OCI-LY3 (cell line): Measurements from ENCODE around the gene MDFI.

Source experiments
- H2AFZ ChIP-seq: fragments of 200-600, 300-600 bp; shearing (Covaris generic); 2 replicates; pipeline ENCODE4 v1.6.0; 2014; ENCODE audit warnings: antibody characterized with exemption, low read depth, low read length
- H3K27ac ChIP-seq: fragments of 200-600, 300-600 bp; sonication (generic); 2 replicates; pipeline ENCODE4 v1.5.1; 2014; ENCODE audit warnings: mild to moderate bottlenecking, low read length, moderate library complexity, mixed read lengths
- H3K27me3 ChIP-seq: fragments of 200-600, 300-600 bp; sonication (generic); 2 replicates; pipeline ENCODE4 v1.6.1; 2014; ENCODE audit warnings: low read depth, low read length, mixed read lengths
- H3K36me3 ChIP-seq: fragments of 200-600, 300-600 bp; sonication (generic); replicated peaks from 2 replicates; pipeline ENCODE3; 2014; ENCODE audit warnings: low read depth, low read length, mixed read lengths
- H3K4me1 ChIP-seq: fragments of 300-600, 200-600 bp; sonication (generic); 2 replicates; pipeline ENCODE4 v1.6.1; 2014; ENCODE audit warnings: low read length, mixed read lengths
- H3K4me2 ChIP-seq: fragments of 200-600, 300-600 bp; sonication (generic); 2 replicates; pipeline ENCODE4 v1.6.1; 2014; ENCODE audit warnings: low read length, mixed read lengths
- H3K4me3 ChIP-seq: fragments of 300-600, 200-600 bp; sonication (generic); 2 replicates; pipeline ENCODE4 v1.5.1; 2014; ENCODE audit warnings: antibody characterized with exemption, mild to moderate bottlenecking, low read length, moderate library complexity
- H3K79me2 ChIP-seq: fragments of 300-600, 200-600 bp; shearing (Covaris generic); 2 replicates; pipeline ENCODE4 v1.6.1; 2014; ENCODE audit warnings: mild to moderate bottlenecking, low read length, mixed read lengths
- H3K9ac ChIP-seq: fragments of 300-600, 200-600 bp; shearing (Covaris generic); 2 replicates; pipeline ENCODE4 v1.6.0; 2014; ENCODE audit warnings: mild to moderate bottlenecking, low read length, moderate library complexity
- H3K9me3 ChIP-seq: fragments of 200-600, 300-600 bp; shearing (Covaris generic); 2 replicates; pipeline ENCODE4 v1.6.1; 2014; ENCODE audit warnings: low read length, mixed read lengths; ENCODE audit not compliant: insufficient read depth
- H4K20me1 ChIP-seq: fragments of 200-600, 300-600 bp; sonication (generic); 2 replicates; pipeline ENCODE4 v1.6.1; 2016; ENCODE audit warnings: low read length, mixed read lengths; ENCODE audit not compliant: insufficient read depth
- EZH2phosphoT487 ChIP-seq: fragments of 200-600 bp; shearing (Covaris generic); IDR thresholded peaks from 2 replicates; pipeline ENCODE4 v1.6.1; 2018; ENCODE audit warnings: antibody characterized with exemption, mixed run types, low read depth
- TF ChIP-seq, protein P1 (sequence below): fragments of 200-600, 300-600 bp; sonication (generic); IDR thresholded peaks from 2 replicates; pipeline ENCODE4 v1.5.1; 2014; ENCODE audit warnings: antibody characterized with exemption, low read length, low read depth

Gene MDFI

GRCh38 chr6:41694815-41695526 is 56.7 kb downstream of the MDFI start:
- Histone ChIP-seq H3K4me3 (no peak overlapping the region), H2AFZ (no peak overlapping the region), H3K27ac (no peak overlapping the region), H3K36me3 (peaks cover 49% of the 10 kb centered on the region), H3K4me1 (peaks cover 4% of the 10 kb centered on the region; the same call in 1 of the 2 replicates), H3K79me2 (peaks cover 73% of the 10 kb centered on the region), H3K9ac (no peak overlapping the region), H4K20me1 (peaks cover 81% of the 10 kb centered on the region), H3K9me3 (no peaks in the 10 kb centered on the region), H3K27me3 (no peaks in the 10 kb centered on the region), H3K4me2 (no peak overlapping the region)
- TF ChIP-seq, protein P1, sequence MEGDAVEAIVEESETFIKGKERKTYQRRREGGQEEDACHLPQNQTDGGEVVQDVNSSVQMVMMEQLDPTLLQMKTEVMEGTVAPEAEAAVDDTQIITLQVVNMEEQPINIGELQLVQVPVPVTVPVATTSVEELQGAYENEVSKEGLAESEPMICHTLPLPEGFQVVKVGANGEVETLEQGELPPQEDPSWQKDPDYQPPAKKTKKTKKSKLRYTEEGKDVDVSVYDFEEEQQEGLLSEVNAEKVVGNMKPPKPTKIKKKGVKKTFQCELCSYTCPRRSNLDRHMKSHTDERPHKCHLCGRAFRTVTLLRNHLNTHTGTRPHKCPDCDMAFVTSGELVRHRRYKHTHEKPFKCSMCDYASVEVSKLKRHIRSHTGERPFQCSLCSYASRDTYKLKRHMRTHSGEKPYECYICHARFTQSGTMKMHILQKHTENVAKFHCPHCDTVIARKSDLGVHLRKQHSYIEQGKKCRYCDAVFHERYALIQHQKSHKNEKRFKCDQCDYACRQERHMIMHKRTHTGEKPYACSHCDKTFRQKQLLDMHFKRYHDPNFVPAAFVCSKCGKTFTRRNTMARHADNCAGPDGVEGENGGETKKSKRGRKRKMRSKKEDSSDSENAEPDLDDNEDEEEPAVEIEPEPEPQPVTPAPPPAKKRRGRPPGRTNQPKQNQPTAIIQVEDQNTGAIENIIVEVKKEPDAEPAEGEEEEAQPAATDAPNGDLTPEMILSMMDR, result no peak
- no peak for TF ChIP-seq EZH2phosphoT487

DNA sequence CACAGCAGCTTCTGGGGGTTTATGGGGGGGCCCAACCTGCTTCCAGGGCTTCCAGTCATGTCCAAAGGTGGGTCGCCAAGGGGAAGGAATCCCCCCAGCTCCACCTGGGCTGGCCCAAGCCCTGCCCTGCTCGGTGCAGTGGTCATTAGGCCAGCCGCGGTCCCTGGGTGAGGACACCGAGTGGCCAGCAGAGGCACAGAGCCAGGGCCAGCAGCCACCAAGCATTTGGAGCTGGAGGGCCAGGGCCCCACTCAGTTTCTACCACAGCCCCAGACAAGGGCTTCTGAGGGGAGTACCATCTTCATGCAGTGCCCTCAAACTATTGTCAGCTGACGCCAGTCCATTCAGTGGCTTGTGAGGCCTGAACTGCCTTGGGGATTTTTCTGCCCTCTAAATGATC is 57.6 kb downstream of the MDFI start:
- peaks cover 78% of the 10 kb centered on the region for H3K79me2 ChIP-seq
- H3K4me3 ChIP-seq, result no peak overlapping the region
- peaks cover 4% of the 10 kb centered on the region; the same call in 1 of the 2 replicates for H3K4me1 ChIP-seq
- peaks cover 87% of the 10 kb centered on the region for H4K20me1 ChIP-seq
- no peaks in the 10 kb centered on the region for H3K9me3 ChIP-seq
- TF ChIP-seq, protein P1, result no peak
- TF ChIP-seq EZH2phosphoT487, result no peak
- H3K27ac ChIP-seq, result no peak overlapping the region
- H3K36me3 ChIP-seq, result peaks cover 43% of the 10 kb centered on the region
- no peak overlapping the region for H2AFZ ChIP-seq
- no peak overlapping the region for H3K4me2 ChIP-seq
- no peaks in the 10 kb centered on the region for H3K27me3 ChIP-seq
- H3K9ac ChIP-seq, result no peak overlapping the region

GRCh38 chr6:41696788-41697187 is 58.5 kb downstream of the MDFI start:
- Histone ChIP-seq H4K20me1 (peaks cover 85% of the 10 kb centered on the region), H2AFZ (no peak overlapping the region), H3K27ac (no peak overlapping the region), H3K4me3 (no peak overlapping the region), H3K9ac (no peak overlapping the region), H3K4me1 (peaks cover 4% of the 10 kb centered on the region; the same call in 1 of the 2 replicates), H3K4me2 (no peak overlapping the region), H3K79me2 (peaks cover 84% of the 10 kb centered on the region), H3K36me3 (peaks cover 38% of the 10 kb centered on the region), H3K9me3 (no peaks in the 10 kb centered on the region), H3K27me3 (no peaks in the 10 kb centered on the region)
- no peak for TF ChIP-seq EZH2phosphoT487
- TF ChIP-seq, protein P1, result no peak

GRCh38 chr6:41697861-41698781 is 59.9 kb downstream of the MDFI start:
- H3K9me3 ChIP-seq, result no peaks in the 10 kb centered on the region
- H3K27ac ChIP-seq, result no peak overlapping the region
- no peaks in the 10 kb centered on the region for H3K27me3 ChIP-seq
- peaks cover 48% of the 10 kb centered on the region for H3K36me3 ChIP-seq
- H3K79me2 ChIP-seq, result peaks cover 87% of the 10 kb centered on the region
- TF ChIP-seq EZH2phosphoT487, result no peak
- TF ChIP-seq, protein P1, result no peak
- peaks cover 82% of the 10 kb centered on the region for H4K20me1 ChIP-seq
- no peak overlapping the region for H3K4me3 ChIP-seq
- H3K4me1 ChIP-seq, result peaks cover 4% of the 10 kb centered on the region; the same call in 1 of the 2 replicates
- H2AFZ ChIP-seq, result no peak overlapping the region
- no peak overlapping the region for H3K4me2 ChIP-seq
- H3K9ac ChIP-seq, result no peak overlapping the region
